Activated CD4-positive, alpha-beta T cell treated with anti-CD3 and anti-CD28 coated beads, Interleukin-2, amount 10 ng/mL, durations not matched to agents 7 days and 5 days (primary cell): Measurements from ENCODE around the gene IER2. TPM values are rescaled to one million over a fixed set of nuclear protein-coding genes. Genes with fewer than 3 reads are reported as not detected.

Experiments
- CTCF ChIA-PET: fragments of 350-600 bp; sonication (Branson Sonifier 250); formaldehyde crosslinking; loops from one replicate; lab custom pipeline; 2021; ENCODE audit warnings: antibody characterized with exemption; lab: Charles Lee
- POLR2A ChIA-PET: fragments of 350-600 bp; sonication (Branson Sonifier 250); formaldehyde crosslinking; loops from one replicate; lab custom pipeline; 2021; ENCODE audit warnings: antibody characterized with exemption; lab: Charles Lee
- DNase-seq: peaks from one replicate; pipeline ENCODE4 v3.0.0-alpha.2; 2020
- H3K27ac Mint-ChIP-seq: one replicate; pipeline ENCODE4 v1.8.0; 2021; ENCODE audit warnings: mild to moderate bottlenecking, moderate library complexity, mixed read lengths
- H3K27me3 Mint-ChIP-seq: one replicate; pipeline ENCODE4 v1.8.0; 2021; ENCODE audit warnings: mixed read lengths
- H3K36me3 Mint-ChIP-seq: one replicate; pipeline ENCODE4 v1.8.0; 2021; ENCODE audit warnings: low read depth, mixed read lengths
- H3K4me1 Mint-ChIP-seq: one replicate; pipeline ENCODE4 v1.8.0; 2021; ENCODE audit warnings: mixed read lengths
- H3K4me3 Mint-ChIP-seq: one replicate; pipeline ENCODE4 v1.8.0; 2021; ENCODE audit warnings: mild to moderate bottlenecking, moderate library complexity, mixed read lengths
- H3K9me3 Mint-ChIP-seq: one replicate; pipeline ENCODE4 v1.8.0; 2021; ENCODE audit warnings: mixed read lengths
- total RNA-seq, 2 experiments: library from RNA; stranded (reverse); gene quantifications; one replicate each; pipeline ENCODE4 v1.2.3, GENCODE V29; 2021

Gene IER2, protein sequence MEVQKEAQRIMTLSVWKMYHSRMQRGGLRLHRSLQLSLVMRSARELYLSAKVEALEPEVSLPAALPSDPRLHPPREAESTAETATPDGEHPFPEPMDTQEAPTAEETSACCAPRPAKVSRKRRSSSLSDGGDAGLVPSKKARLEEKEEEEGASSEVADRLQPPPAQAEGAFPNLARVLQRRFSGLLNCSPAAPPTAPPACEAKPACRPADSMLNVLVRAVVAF
- 100 to 1,000 TPM; 167 to 188 TPM for total RNA-seq

DNA sequence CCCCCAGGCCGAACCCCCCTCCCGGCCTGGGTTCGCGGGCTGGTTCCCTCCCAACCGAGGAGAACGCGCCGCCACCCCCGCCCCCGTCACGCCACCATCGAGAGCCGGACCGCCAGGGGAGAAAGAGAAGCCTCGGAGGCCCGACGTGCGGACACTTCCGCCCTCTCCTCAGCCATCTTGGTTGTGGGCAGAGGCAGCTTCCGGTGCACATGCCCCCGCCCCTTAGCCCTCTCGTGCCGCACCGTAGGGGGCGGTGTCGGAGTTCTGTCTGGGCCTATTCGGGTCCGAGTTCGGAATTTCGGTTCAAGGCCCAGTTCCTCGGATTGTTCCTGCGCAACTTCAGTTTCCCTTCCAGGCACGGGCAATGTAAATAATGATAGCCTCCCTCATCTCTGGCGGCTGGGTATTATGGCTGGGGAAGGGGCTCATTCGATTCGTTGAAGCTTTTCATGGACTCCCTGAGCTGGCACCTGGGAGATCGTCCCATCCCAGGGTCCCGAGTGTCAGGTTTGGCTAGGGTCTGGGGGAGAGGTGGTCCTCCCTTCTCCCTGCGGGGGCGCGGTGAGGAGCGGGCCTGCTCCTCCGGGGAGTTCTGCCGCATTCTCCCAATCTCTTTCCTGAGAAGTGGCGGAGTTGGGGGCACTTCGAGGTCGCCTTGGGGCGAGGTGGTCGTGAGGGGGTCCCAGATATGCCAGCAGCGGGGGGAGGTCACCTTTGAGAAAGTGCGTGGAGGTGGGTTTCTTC lies at the start of gene IER2, which contains the start of gene STX10:
IER2 (plus strand) TSS at position 225 of the 744 bp plus-strand sequence. CDS start 2,776 bp downstream, outside the sequence.
STX10 (minus strand) TSS at position 189 of the 744 bp plus-strand sequence. CDS start 202 bp downstream, outside the sequence.
- H3K36me3 Mint-ChIP-seq: peaks cover 26% of the 10 kb centered on the region
- ChIA-PET POLR2A (no interaction called here), CTCF (interaction anchor here (0.6 to 1.9 kb wide), 10 partner anchors 8 to 260 kb away, joined by 3 to 6 read pairs (median 5); partner anchors contain the start of gene NACC1)
- no peaks in the 10 kb centered on the region for H3K27me3 Mint-ChIP-seq
- peak within 1 kb of the TSS; percentile 97 for H3K4me3 Mint-ChIP-seq
- H3K4me1 Mint-ChIP-seq: peaks cover 19% of the 10 kb centered on the region
- H3K9me3 Mint-ChIP-seq: no peaks in the 10 kb centered on the region
- peak; percentile 95 for DNase-seq
- peak within 1 kb of the TSS; percentile 91 for H3K27ac Mint-ChIP-seq

GRCh38 chr19:13100841-13101589 lies 49.2 kb upstream of the IER2 start:
- no peaks in the 10 kb centered on the region for H3K9me3 Mint-ChIP-seq
- H3K27me3 Mint-ChIP-seq: peaks cover 31% of the 10 kb centered on the region
- no peak overlapping the region for H3K27ac Mint-ChIP-seq
- H3K4me3 Mint-ChIP-seq: no peak overlapping the region
- H3K36me3 Mint-ChIP-seq: peaks cover 6% of the 10 kb centered on the region
- POLR2A ChIA-PET: no interaction called here
- no peak for DNase-seq
- CTCF ChIA-PET: interaction anchor here (0.6 to 2.0 kb wide), 9 partner anchors 10 to 136 kb away, joined by 3 to 5 read pairs (median 3); no protein-coding TSS in a partner anchor
- peaks cover 55% of the 10 kb centered on the region for H3K4me1 Mint-ChIP-seq

- ChIA-PET CTCF (interaction anchor here (0.6 to 2.0 kb wide), 6 partner anchors 9 to 1417 kb away, joined by 3 to 5 read pairs (median 3); partner anchors contain the start of gene DNAJB1), POLR2A (no interaction called here)
- Mint-ChIP-seq H3K4me3 (peak overlapping the region; percentile 6), H3K36me3 (peaks cover 4% of the 10 kb centered on the region), H3K27ac (no peak overlapping the region), H3K9me3 (no peaks in the 10 kb centered on the region), H3K4me1 (peaks cover 51% of the 10 kb centered on the region), H3K27me3 (peaks cover 24% of the 10 kb centered on the region)
- DNase-seq: no peak
Observed at GRCh38 chr19:13101590-13102415, 48.4 kb upstream of the IER2 start.

GRCh38 chr19:13102416-13102665 lies 47.9 kb upstream of the IER2 start:
- POLR2A ChIA-PET: no interaction called here
- Mint-ChIP-seq H3K27me3 (peaks cover 19% of the 10 kb centered on the region), H3K27ac (no peak overlapping the region), H3K4me1 (peaks cover 47% of the 10 kb centered on the region), H3K36me3 (peaks cover 3% of the 10 kb centered on the region), H3K4me3 (peak overlapping the region; percentile 6), H3K9me3 (no peaks in the 10 kb centered on the region)
- CTCF ChIA-PET: interaction anchor here (0.6 to 2.0 kb wide), 3 partner anchors 9 to 1416 kb away, joined by 3 to 5 read pairs (median 4); partner anchors contain the start of gene DNAJB1
- no peak for DNase-seq

GRCh38 chr19:13102666-13103580 lies 47.3 kb upstream of the IER2 start, which contains the start of gene LYL1:
LYL1 (minus strand) TSS chr19:13102858; CDS start chr19:13101171, 1,687 bp downstream.
- CTCF ChIA-PET: interaction anchor here (0.6 to 3.0 kb wide), 3 partner anchors 10 to 685 kb away, joined by 4 to 15 read pairs (median 4); no protein-coding TSS in a partner anchor
- H3K9me3 Mint-ChIP-seq: no peaks in the 10 kb centered on the region
- H3K4me3 Mint-ChIP-seq: peak within 1 kb of the TSS; percentile 44
- POLR2A ChIA-PET: no interaction called here
- no peak for DNase-seq
- H3K4me1 Mint-ChIP-seq: peaks cover 47% of the 10 kb centered on the region
- H3K36me3 Mint-ChIP-seq: peaks cover 7% of the 10 kb centered on the region
- peaks cover 15% of the 10 kb centered on the region for H3K27me3 Mint-ChIP-seq
- no peak within 1 kb of the TSS for H3K27ac Mint-ChIP-seq

DNA sequence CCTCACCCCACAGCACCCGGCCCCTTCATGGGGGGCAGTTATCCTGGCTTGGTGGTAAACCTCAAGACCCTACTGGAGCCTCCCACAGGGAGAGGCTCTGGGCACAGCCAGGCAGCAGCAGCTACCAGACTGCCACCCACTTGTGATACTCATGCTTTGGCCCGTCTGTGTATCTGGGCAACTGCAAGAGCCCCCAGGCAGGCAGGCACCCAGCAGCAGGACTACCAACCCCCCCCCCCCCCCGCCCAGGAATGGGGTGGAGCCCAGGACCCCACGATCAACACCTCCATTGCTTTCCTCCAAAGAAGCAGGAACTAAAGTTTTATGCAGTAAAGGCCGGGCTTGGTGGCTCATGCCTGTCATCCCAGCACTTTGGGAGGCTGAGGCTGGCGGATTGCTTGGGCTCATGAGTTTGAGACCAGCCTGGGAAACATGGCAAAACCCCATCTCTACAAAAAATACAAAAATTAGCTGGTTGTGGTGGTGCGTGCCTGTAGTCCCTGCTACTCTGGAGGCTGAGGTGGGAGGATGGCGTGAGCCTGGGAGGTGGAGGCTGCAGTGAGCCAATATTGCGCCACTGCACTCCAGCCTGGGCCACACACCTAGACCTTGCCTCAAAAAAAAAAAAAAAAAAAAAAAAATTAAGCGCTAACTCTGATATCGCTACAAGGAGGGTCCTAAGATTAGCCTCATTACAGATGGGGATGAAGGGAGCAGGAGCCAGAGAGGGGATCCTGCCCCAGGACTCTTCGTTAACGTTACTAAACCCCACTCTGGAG lies 46.4 kb upstream of the IER2 start:
- H3K27me3 Mint-ChIP-seq: peaks cover 8% of the 10 kb centered on the region
- DNase-seq: no peak
- peaks cover 41% of the 10 kb centered on the region for H3K4me1 Mint-ChIP-seq
- no peak overlapping the region for H3K27ac Mint-ChIP-seq
- H3K4me3 Mint-ChIP-seq: peak overlapping the region; percentile 82
- ChIA-PET POLR2A (no interaction called here), CTCF (interaction anchor here (0.6 to 3.5 kb wide), 17 partner anchors 9 to 684 kb away, joined by 3 to 23 read pairs (median 5); partner anchors contain the start of genes NACC1 and TRMT1)
- peaks cover 7% of the 10 kb centered on the region for H3K36me3 Mint-ChIP-seq
- H3K9me3 Mint-ChIP-seq: no peaks in the 10 kb centered on the region

- Mint-ChIP-seq H3K27me3 (peaks cover 6% of the 10 kb centered on the region), H3K4me3 (peak overlapping the region; percentile 82), H3K4me1 (peaks cover 38% of the 10 kb centered on the region), H3K27ac (peak overlapping the region; percentile 92), H3K9me3 (no peaks in the 10 kb centered on the region), H3K36me3 (peaks cover 7% of the 10 kb centered on the region)
- peak; percentile 62 for DNase-seq
- CTCF ChIA-PET: interaction anchor here (0.6 to 3.5 kb wide), 16 partner anchors 9 to 139 kb away, joined by 3 to 23 read pairs (median 5); partner anchors contain the start of genes NACC1 and TRMT1
- POLR2A ChIA-PET: no interaction called here
Observed at GRCh38 chr19:13104360-13104847, 45.8 kb upstream of the IER2 start.

DNA sequence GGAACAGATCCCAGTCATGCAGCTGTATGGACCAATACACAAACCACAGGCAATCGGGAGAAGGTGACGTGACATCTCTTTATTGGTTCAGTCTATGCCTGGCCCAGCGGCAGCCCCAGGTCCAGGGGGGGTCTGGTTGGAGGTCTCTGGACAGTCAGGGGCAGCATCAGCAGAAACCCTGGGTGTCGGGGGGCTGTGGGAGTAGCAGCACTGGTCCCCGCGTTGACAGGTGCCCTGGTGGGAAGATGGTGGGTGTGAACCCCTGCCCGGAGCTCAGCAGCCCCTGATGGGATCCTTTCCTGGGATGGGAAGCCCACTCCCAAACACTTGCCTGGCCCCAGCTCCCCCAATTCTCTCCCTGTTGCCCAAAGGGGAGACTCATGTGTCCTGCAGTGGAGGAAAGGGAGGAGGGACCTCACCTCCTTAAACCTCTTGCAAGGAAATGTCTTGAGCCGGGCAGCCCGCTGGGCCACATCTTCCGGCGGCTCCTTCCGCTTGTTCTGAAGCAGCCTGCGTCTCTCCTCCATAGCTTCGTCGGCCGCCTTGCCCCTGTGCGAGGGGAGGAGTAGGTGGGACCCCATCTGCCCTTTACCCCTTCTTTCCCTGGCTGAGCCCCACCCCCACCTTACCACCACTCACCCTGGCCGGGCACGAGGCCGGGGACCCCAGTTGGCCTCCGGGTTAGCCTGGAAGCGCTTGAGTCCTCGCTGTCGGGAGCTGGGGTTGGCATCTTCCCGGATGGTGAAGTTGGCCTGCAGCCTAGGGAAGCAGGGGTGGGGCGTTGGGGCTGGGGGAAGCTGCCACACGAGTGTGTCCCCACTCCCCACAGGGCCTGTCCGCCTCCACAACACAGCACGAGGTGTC lies 45.1 kb upstream of the IER2 start:
- Mint-ChIP-seq H3K36me3 (peaks cover 5% of the 10 kb centered on the region), H3K4me1 (peaks cover 31% of the 10 kb centered on the region), H3K27me3 (peaks cover 6% of the 10 kb centered on the region), H3K9me3 (no peaks in the 10 kb centered on the region), H3K4me3 (peak overlapping the region; percentile 82), H3K27ac (peak overlapping the region; percentile 92)
- POLR2A ChIA-PET: interaction anchor here (0.5 kb wide), 1 partner anchor 108 kb away, joined by 3 read pairs; no protein-coding TSS in a partner anchor
- peak; percentile 44 for DNase-seq
- CTCF ChIA-PET: interaction anchor here (0.6 to 3.5 kb wide), 17 partner anchors 8 to 710 kb away, joined by 3 to 23 read pairs (median 5); partner anchors contain the start of genes NACC1 and TRMT1

DNA sequence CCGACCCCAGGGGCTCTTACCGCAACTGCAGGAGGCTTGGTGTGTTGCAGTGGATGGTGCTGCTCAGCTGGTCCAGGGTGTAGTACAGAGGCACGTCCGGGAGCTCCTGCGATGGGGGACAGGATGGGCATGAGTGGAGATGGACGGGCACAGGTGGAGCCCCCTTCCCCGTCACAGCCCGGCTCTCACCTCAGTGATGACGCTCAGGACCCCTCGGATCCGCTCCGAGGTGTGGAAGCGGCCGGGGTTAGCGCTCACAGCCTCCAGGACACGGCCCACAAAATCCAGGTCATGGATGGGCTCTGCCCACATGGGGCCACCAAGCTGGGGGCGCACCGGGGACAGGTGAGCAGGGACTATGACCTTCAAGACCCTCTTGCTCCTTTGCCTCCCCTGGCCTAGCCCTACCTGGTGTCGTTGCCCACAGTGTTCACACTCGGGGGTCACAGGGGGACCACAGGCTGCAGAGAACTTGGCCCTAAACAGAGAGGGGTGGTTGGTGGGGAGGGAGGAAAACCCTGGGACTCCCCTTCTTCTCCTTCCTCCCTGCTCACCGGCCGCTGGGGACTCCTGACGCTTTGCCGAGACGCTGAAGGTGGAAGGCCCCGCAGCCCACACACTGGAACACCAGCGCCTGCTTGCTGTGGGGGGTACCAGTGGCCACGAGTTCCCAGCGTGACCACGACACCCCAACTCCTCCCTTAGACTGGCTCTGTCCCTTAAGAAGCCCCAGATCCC lies 40.7 kb upstream of the IER2 start:
- Mint-ChIP-seq H3K4me3 (no peak overlapping the region), H3K27me3 (no peaks in the 10 kb centered on the region), H3K36me3 (peaks cover 4% of the 10 kb centered on the region), H3K4me1 (peaks cover 12% of the 10 kb centered on the region), H3K27ac (no peak overlapping the region), H3K9me3 (no peaks in the 10 kb centered on the region)
- ChIA-PET CTCF (interaction anchor here (0.5 kb wide), 1 partner anchor 247 kb away, joined by 5 read pairs; no protein-coding TSS in a partner anchor), POLR2A (interaction anchor here (0.6 to 0.8 kb wide), 2 partner anchors 26 to 144 kb away, joined by 4 to 5 read pairs; no protein-coding TSS in a partner anchor)
- DNase-seq: no peak
